ENCODE measurements around the gene ICE2.

DNA sequence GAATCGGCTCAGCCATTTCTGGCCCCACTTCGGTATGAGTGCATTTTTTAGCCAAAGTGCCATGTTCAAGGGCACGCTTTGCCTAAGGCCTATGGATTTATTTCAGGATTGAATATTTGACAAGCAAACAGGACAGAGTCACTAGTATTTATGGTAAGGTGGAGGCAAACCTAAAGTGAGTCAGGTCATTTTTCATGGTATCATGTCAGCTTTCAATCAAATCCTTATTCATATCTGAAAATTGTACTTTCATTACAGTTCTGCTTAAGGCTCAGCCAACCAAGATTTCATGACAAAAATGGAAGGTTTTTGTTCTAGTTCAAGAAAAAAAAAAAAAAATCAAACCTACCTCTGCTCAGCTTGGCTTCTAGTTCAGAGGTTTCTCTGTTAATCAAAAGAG lies 30.5 kb upstream of the ICE2 start:
- TF ChIP-seq, protein P1, sequence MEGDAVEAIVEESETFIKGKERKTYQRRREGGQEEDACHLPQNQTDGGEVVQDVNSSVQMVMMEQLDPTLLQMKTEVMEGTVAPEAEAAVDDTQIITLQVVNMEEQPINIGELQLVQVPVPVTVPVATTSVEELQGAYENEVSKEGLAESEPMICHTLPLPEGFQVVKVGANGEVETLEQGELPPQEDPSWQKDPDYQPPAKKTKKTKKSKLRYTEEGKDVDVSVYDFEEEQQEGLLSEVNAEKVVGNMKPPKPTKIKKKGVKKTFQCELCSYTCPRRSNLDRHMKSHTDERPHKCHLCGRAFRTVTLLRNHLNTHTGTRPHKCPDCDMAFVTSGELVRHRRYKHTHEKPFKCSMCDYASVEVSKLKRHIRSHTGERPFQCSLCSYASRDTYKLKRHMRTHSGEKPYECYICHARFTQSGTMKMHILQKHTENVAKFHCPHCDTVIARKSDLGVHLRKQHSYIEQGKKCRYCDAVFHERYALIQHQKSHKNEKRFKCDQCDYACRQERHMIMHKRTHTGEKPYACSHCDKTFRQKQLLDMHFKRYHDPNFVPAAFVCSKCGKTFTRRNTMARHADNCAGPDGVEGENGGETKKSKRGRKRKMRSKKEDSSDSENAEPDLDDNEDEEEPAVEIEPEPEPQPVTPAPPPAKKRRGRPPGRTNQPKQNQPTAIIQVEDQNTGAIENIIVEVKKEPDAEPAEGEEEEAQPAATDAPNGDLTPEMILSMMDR (IDR thresholded peaks at IDR 0.05; ENCODE audit: insufficient read depth, low read length, poor library complexity, severe bottlenecking): no peak
- no peak for TF ChIP-seq EZH2phosphoT487 (conservative IDR thresholded peaks at IDR 0.05; ENCODE audit: low read length)

All from SU-DHL-6 (cell line).